Muscle layer of duodenum (tissue), 2 donors: ENCODE data around the gene APP.
"Not testable (repeated sequence)": the region's sequence is repeated elsewhere in the genome, so short reads cannot be mapped to it uniquely, and the experiment has no call there.

ENCODE experiments used
- H3K27ac ChIP-seq: one replicate; pipeline ENCODE4 v1.7.0; 2013; ENCODE audit warnings: mild to moderate bottlenecking, low read length
- H3K27me3 ChIP-seq: one replicate; pipeline ENCODE4 v1.7.0; 2013; ENCODE audit warnings: low read depth, mild to moderate bottlenecking, control low read depth, low read length
- H3K36me3 ChIP-seq, 2 donors: one replicate each; pipeline ENCODE4 v1.7.0; 2013; ENCODE audit warnings: low read length in 2 of 2, control low read depth in 1 of 2, mild to moderate bottlenecking in 1 of 2; ENCODE audit not compliant: insufficient read depth in 2 of 2, control insufficient read depth in 1 of 2
- H3K4me1 ChIP-seq, 2 donors: one replicate each; pipeline ENCODE4 v1.7.0; 2013; ENCODE audit warnings: low read length in 2 of 2, mild to moderate bottlenecking in 2 of 2, control low read depth in 1 of 2, moderate library complexity in 1 of 2; ENCODE audit not compliant: insufficient read depth in 2 of 2, control insufficient read depth in 1 of 2
- H3K4me3 ChIP-seq, 2 donors: one replicate each; pipeline ENCODE4 v1.7.0; 2013; ENCODE audit warnings: low read length in 2 of 2, low read depth in 1 of 2, mild to moderate bottlenecking in 1 of 2
- H3K9me3 ChIP-seq, 2 donors: one replicate each; pipeline ENCODE4 v1.7.0; 2013; ENCODE audit warnings: low read length in 2 of 2, control low read depth in 1 of 2, mild to moderate bottlenecking in 1 of 2; ENCODE audit not compliant: control insufficient read depth in 1 of 2
- donor health status: healthy.

APP gene

DNA sequence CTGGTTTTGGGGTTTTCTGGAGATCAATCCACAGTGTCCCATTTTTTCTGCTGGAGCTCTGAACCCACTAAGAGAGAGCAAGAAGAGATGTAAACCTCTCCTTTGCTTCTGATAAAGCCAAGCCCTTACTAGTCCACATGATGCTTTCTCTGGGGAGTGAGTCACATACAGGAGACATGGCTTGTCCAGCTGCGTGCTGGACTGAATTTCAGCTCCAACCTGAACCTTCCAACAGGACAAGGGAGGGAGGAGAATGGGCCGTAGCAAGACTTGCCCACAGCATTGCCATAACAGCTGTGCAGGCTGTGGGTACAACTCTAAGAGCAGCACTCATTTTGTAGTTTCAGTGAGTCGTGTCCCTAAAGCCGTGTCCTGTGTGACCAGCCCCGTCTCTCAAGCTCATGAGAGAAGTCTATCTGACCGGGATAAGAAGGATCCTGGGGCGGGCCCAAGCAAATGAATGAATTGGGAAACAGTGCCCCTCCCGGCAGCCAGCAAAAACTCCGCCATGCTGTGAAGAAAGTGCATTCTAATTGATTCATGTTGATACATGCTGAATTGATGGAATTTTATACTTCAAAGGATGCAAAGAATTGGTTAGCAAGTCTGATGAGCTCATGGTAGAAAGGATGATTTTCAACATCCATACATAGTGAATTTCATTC is 240.6 kb downstream of the APP start:
- H3K27me3 ChIP-seq: no peaks in the 10 kb centered on the region
- no peak overlapping the region for H3K27ac ChIP-seq
- no peaks in the 10 kb centered on the region for H3K9me3 ChIP-seq
- H3K36me3 ChIP-seq: peaks cover 0 to 3% of the 10 kb centered on the region in 2 donors
- peaks cover 7 to 15% of the 10 kb centered on the region in 2 donors for H3K4me1 ChIP-seq
- no peak overlapping the region for H3K4me3 ChIP-seq

DNA sequence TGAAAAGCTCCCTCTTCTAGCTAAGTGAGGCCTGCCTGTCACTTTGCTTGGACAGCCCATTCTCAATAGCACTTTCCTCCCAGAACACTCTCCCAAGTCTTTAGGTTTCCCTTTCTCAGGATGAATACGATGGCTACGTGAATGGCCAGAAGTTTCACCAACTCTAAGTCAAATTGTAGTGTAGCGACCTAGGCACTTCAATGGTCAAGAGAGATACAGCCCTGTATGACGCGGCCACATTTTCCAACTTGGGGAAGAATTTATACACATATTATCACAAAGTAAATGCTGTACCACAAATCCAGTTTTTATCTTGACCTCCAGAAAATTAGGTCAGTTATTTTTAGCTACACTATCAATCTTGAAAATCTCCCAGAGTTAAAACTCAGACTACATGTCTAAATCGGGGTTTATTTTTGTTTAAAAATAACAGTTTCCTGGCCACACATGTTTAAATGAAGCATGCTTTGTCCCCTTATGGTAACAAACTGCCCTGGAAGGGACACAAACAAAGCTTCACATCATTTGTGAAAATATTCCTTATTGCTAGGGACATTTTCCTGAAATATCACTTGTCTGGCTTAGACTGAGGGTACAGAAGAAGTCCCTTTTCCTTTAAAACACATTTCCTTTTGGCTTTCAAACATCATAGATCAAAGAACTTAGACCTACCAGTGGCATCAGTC is 243.2 kb downstream of the APP start:
- peaks cover 7 to 15% of the 10 kb centered on the region in 2 donors for H3K4me1 ChIP-seq
- H3K9me3 ChIP-seq: no peaks in the 10 kb centered on the region
- H3K4me3 ChIP-seq: no peak overlapping the region
- peaks cover 0 to 3% of the 10 kb centered on the region in 2 donors for H3K36me3 ChIP-seq
- no peak overlapping the region for H3K27ac ChIP-seq
- H3K27me3 ChIP-seq: no peaks in the 10 kb centered on the region

DNA sequence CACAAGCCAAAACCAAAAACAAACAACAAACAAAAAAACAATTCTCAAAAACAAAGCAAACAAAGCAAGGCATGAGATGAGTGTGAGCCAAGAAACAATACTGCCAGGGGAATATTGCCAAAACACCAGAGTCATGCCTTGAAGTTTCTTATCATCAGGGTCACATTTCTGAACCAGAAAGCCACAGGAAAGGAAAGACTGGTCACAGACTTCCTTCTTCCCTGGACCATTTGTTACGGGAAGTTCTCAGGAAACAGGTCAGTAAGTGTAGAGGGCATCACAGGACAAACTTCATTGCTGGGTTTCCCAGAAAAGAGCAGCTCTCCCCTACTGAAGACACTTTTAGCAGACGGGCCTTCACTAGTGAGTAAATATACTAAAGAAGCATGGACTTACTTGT is 244.6 kb downstream of the APP start:
- Histone ChIP-seq H3K27ac (peak overlapping the region; percentile 74), H3K9me3 (no peaks in the 10 kb centered on the region), H3K27me3 (no peaks in the 10 kb centered on the region), H3K4me3 (no peak overlapping the region), H3K4me1 (peaks cover 7% of the 10 kb centered on the region in 2 donors), H3K36me3 (peaks cover 0 to 3% of the 10 kb centered on the region in 2 donors)

DNA sequence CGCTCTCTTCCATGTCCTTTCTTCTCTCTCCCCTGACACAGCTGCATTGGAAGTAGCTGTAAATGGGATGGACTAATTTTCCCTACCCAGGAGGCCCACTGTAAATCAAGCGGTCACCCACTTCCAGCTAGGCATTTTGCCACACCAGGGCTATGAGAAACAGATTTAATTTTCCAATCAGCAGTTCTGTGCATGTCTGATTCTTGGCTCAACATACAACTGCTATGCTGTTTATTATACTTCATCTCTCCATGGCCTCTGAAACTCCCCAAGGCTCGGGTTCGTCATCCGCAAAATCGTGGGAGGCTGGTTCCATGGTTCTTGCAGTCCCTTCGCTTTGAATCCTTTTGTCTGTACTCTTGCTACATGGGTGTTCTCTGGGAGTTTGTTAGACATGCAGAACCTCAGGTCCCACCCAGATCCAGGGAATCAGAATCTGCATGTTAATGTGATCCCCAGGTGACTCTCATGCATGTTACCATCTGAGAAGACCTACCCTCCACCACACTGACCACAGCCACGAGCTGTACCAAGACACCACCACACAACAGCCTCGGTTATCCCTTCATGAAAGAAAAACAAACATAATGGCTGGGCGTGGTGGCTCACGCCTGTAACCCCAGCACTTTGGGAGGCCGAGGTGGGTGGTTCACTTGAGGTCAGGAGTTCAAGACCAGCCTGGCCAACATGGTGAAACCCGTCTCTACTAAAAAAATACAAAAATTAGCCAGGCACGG is 245.3 kb downstream of the APP start:
- no peaks in the 10 kb centered on the region for H3K27me3 ChIP-seq
- H3K9me3 ChIP-seq: no peaks in the 10 kb centered on the region
- H3K4me1 ChIP-seq: peaks cover 7% of the 10 kb centered on the region in 2 donors
- H3K36me3 ChIP-seq: peaks cover 0 to 3% of the 10 kb centered on the region in 2 donors
- no peak overlapping the region for H3K27ac ChIP-seq
- no peak overlapping the region for H3K4me3 ChIP-seq

DNA sequence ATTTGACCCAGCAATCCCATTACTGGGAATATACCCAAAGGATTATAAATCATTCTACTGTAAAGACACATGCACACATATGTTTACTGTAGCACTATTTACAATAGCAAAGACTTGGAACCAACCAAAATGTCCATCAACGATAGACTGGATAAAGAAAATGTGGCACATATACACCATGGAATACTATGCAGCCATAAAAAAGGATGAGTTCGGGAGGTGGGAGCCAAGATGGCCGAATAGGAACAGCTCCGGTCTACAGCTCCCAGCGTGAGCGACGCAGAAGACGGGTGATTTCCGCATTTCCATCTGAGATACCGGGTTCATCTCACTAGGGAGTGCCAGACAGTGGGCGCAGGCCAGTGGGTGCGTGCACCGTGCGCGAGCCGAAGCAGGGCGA is 252.4 kb downstream of the APP start:
- H3K4me3 ChIP-seq, H3K27me3 ChIP-seq, H3K9me3 ChIP-seq: not testable (repeated sequence)

DNA sequence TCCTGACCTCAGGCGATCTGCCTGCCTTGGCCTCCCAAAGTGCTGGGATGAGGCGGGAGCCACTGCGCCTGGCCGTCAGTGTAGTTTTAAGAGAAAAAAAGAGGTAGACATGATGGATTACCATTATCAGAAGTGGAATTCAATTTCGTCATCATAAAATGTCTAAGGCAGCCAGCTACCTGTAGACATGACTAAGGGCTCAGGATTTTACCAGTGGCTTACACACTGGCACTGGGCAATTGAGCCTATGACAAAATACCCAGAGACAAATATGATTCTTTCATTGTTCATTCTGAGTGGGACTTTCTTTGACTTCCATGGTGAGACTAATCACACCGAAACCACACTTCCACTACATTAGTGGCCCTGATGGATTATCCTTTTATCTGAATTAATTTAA is 254.3 kb downstream of the APP start:
- Histone ChIP-seq H3K27me3 (no peaks in the 10 kb centered on the region), H3K27ac (no peak overlapping the region), H3K9me3 (no peaks in the 10 kb centered on the region), H3K4me1 (peaks cover 6% of the 10 kb centered on the region in 2 donors), H3K4me3 (no peak overlapping the region), H3K36me3 (no peaks in the 10 kb centered on the region)

More for the DNA sequence above, 252.4 kb downstream of the APP start:
- not testable (repeated sequence) for H3K36me3 ChIP-seq, H3K27ac ChIP-seq, H3K4me1 ChIP-seq

DNA sequence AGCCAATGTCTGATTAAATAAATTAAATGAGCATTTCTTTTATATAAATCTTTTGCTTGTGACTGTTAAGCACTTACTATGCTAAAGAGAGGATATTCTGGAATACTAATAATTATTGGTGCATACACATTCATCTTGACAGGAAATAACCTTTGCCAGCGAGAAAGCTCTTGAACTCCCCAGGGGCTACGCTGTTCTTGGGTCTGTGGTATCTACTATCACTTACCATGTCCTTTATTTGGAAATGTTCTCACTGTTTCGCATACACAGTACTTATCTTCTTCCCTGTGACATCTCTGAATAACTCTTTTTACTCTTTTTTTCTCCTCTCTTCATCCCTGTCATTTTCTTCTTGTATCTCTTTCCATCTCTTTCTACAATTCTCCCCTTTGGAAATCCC is 257.1 kb downstream of the APP start:
- no peak overlapping the region for H3K4me3 ChIP-seq
- H3K36me3 ChIP-seq: no peaks in the 10 kb centered on the region
- H3K27me3 ChIP-seq: no peaks in the 10 kb centered on the region
- H3K9me3 ChIP-seq: no peaks in the 10 kb centered on the region
- H3K4me1 ChIP-seq: peaks cover 6% of the 10 kb centered on the region in 2 donors
- no peak overlapping the region for H3K27ac ChIP-seq

DNA sequence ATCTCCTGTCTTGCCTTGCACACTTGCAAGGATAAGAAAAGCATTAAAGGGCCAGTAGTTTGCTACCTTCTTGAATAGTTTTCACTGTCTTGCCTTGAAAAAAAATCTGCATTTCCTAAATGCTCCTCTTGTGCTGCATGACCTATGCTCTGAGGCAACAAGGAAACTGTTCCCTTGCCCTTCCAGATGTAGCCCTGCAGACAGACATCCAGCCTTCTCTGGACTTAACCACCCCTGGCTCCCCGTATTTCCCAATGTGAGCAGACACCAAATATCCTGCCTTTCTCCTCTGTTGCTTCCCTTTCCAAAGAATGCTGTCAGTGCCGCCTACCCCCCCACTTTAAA is 258.2 kb downstream of the APP start:
- Histone ChIP-seq H3K27ac (no peak overlapping the region), H3K4me1 (peaks cover 6 to 10% of the 10 kb centered on the region in 2 donors), H3K4me3 (no peak overlapping the region)

DNA sequence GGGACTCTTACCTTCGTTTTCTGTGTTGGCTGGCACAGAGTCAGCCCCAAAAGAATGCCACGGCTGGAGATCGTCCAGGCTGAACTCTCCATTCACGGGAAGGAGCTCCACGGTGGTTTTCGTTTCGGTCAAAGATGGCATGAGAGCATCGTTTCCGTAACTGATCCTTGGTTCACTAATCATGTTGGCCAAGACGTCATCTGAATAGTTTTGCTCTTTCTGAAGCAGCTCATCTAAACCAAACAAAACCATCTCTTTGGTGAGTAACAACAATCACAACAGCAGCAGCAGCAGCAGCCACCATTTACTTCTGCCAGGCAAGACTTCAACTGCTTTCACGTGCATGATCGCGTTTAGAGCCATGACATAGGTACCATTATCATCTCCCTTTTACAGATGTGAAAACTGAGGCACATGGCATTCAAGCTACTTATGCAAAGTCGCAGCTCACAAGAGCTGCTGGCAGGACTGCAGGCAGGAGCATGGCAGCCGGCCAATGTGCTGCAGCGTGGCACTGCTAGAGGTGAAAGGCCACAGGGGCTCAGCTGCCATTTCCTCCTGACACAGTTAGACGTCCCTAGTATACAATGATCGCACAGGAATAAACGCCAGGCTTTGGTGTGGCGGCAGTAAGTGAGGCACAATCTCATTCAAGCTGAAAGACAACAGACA is 258.7 kb downstream of the APP start:
- Histone ChIP-seq H3K4me1 (peaks cover 6 to 10% of the 10 kb centered on the region in 2 donors), H3K4me3 (no peak overlapping the region), H3K27ac (no peak overlapping the region), H3K27me3 (no peaks in the 10 kb centered on the region), H3K9me3 (no peaks in the 10 kb centered on the region), H3K36me3 (no peaks in the 10 kb centered on the region)

More for the DNA sequence above, 258.2 kb downstream of the APP start:
- Histone ChIP-seq H3K36me3 (no peaks in the 10 kb centered on the region), H3K27me3 (no peaks in the 10 kb centered on the region), H3K9me3 (no peaks in the 10 kb centered on the region)

DNA sequence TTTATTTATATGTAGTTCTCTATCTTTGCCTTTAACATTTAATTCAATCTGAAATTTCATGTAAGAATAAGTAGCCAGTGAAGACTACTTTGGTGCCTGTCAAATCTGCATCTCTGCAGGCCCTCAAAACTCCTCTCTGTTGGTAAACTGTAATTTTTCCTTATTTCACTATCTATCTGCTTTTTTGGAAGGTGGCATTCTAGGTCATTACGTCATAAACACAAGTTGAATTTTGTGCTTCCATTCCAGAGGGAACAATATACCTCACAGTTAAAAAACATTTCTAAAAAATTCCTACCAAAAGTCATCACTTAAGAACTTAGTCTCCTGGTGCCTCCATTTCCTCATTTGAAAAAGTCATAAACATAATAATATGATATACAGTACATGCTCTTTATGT is 259.8 kb downstream of the APP start:
- H3K4me3 ChIP-seq: no peak overlapping the region
- H3K36me3 ChIP-seq: no peaks in the 10 kb centered on the region
- H3K27ac ChIP-seq: no peak overlapping the region

DNA sequence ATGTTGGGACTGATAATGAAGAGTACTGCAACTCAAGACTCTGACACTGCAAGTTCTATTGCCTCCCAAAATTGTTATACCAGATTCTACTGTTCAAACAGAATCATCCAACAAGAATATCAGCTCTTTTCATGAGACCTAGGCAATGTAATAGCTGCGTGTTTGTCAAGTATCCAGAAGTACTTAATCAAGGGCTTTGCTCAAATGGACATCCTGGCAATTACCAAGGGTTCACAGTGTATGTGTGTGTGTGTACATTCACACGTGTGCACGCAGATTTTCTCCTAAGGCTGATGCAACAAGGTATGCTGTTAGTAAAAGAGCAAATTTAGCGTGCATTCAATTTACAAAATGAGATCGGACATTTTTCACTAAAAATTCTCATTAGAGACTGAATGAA is 261.2 kb downstream of the APP start:
- no peak overlapping the region for H3K27ac ChIP-seq
- no peaks in the 10 kb centered on the region for H3K36me3 ChIP-seq
- H3K4me1 ChIP-seq: peaks cover 6 to 20% of the 10 kb centered on the region in 2 donors
- H3K4me3 ChIP-seq: no peak overlapping the region
- no peaks in the 10 kb centered on the region for H3K27me3 ChIP-seq
- H3K9me3 ChIP-seq: no peaks in the 10 kb centered on the region

More for the DNA sequence above, 259.8 kb downstream of the APP start:
- Histone ChIP-seq H3K27me3 (no peaks in the 10 kb centered on the region), H3K9me3 (no peaks in the 10 kb centered on the region), H3K4me1 (peaks cover 6 to 19% of the 10 kb centered on the region in 2 donors)
